Cardiac muscle cell (in vitro differentiated cells and primary cell): ENCODE results near the gene LENG8. TPM values are rescaled to one million over a fixed set of nuclear protein-coding genes. Genes with fewer than 3 reads are reported as not detected.
"Not testable (repeated sequence)": the region's sequence is repeated elsewhere in the genome, so short reads cannot be mapped to it uniquely, and the experiment has no call there.

ENCODE experiments used
- DNase-seq, 2 donors: peaks; one replicate each; pipeline versions ENCODE4 v3.0.0 to v3.0.0-alpha.2; 2010 to 2017; ENCODE audit warnings: low read depth in 1 of 2, low spot score in 1 of 2
- H3K27ac ChIP-seq: fragments of 200-600 bp; sonication (generic); 2 replicates; pipeline ENCODE4 v1.5.1; 2016
- H3K27me3 ChIP-seq: fragments of 200-600 bp; sonication (generic); 2 replicates; pipeline ENCODE4 v1.6.0; 2016; ENCODE audit warnings: control low read depth
- H3K36me3 ChIP-seq: fragments of 200-600 bp; sonication (generic); 2 replicates; pipeline ENCODE4 v1.5.1; 2016; ENCODE audit warnings: control low read depth
- H3K4me1 ChIP-seq: fragments of 200-600 bp; sonication (generic); 2 replicates; pipeline ENCODE4 v1.8.1; 2017; ENCODE audit warnings: low read depth, mild to moderate bottlenecking, mixed run types
- H3K4me3 ChIP-seq: fragments of 200-600 bp; sonication (generic); 2 replicates; pipeline ENCODE4 v1.5.1; 2016; ENCODE audit warnings: mild to moderate bottlenecking
- H3K9me3 ChIP-seq: fragments of 200-600 bp; sonication (generic); 2 replicates; pipeline ENCODE4 v1.5.1; 2017; ENCODE audit warnings: low read depth, mild to moderate bottlenecking, control low read depth
- polyA plus RNA-seq: library from polyadenylated mRNA; unstranded; fragments of >200 nt; fragmentation: Nextera tagmentation; extraction: Ambion mirVana; gene quantifications from 2 replicates; pipeline ENCODE4 v1.2.1, GENCODE V29; 2016
- total RNA-seq: library from RNA; depleted of rRNA; stranded (reverse); fragments of >200 nt; gene quantifications from 2 replicates; pipeline ENCODE4 v1.2.3, GENCODE V29; 2016
- TF ChIP-seq, protein P1 (sequence below): IDR thresholded peaks from 2 replicates; pipeline ENCODE4 v1.5.1; 2012; ENCODE audit warnings: low read depth, mild to moderate bottlenecking, low read length

Gene LENG8
- total and polyA plus RNA-seq, 2 experiments from 2014 or later, result 78.4 to 171 TPM

DNA sequence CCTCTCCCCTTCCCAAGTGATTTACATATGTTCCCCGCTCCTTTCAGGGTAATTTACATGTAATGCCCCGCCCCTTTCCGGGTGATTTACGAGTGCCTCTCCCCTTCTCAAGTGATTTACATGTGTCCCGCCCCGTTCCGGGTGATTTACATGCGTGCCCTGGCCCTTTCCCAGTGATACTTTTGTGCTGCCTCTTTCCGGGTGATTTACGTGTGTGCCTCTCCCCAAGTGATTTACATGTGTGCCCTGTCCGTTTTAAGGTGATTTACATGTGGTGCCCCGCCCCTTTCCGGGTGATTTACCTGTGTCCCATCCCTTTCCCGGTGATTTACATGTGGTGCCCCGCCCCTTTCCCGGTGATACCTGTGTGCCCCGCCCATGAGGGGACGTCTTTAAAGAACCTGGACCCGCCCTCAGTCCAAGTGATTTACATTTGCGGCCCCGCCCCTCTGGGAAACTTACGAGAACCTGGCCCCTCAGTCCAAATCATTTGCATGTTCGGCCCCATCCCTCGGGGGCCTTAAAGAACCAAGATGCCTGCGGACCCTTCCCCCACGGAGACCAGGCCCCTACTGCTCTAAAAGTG is 15.1 kb downstream of the LENG8 start:
- Histone ChIP-seq H3K27me3 (no peaks in the 10 kb centered on the region), H3K27ac (peak overlapping the region; percentile 89), H3K4me1 (no peaks in the 10 kb centered on the region), H3K4me3 (peak overlapping the region; percentile 62), H3K9me3 (no peaks in the 10 kb centered on the region), H3K36me3 (peaks cover 11% of the 10 kb centered on the region)
- TF ChIP-seq, protein P1, sequence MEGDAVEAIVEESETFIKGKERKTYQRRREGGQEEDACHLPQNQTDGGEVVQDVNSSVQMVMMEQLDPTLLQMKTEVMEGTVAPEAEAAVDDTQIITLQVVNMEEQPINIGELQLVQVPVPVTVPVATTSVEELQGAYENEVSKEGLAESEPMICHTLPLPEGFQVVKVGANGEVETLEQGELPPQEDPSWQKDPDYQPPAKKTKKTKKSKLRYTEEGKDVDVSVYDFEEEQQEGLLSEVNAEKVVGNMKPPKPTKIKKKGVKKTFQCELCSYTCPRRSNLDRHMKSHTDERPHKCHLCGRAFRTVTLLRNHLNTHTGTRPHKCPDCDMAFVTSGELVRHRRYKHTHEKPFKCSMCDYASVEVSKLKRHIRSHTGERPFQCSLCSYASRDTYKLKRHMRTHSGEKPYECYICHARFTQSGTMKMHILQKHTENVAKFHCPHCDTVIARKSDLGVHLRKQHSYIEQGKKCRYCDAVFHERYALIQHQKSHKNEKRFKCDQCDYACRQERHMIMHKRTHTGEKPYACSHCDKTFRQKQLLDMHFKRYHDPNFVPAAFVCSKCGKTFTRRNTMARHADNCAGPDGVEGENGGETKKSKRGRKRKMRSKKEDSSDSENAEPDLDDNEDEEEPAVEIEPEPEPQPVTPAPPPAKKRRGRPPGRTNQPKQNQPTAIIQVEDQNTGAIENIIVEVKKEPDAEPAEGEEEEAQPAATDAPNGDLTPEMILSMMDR, result no peak
- DNase-seq, result peak; percentile 91 to 99

DNA sequence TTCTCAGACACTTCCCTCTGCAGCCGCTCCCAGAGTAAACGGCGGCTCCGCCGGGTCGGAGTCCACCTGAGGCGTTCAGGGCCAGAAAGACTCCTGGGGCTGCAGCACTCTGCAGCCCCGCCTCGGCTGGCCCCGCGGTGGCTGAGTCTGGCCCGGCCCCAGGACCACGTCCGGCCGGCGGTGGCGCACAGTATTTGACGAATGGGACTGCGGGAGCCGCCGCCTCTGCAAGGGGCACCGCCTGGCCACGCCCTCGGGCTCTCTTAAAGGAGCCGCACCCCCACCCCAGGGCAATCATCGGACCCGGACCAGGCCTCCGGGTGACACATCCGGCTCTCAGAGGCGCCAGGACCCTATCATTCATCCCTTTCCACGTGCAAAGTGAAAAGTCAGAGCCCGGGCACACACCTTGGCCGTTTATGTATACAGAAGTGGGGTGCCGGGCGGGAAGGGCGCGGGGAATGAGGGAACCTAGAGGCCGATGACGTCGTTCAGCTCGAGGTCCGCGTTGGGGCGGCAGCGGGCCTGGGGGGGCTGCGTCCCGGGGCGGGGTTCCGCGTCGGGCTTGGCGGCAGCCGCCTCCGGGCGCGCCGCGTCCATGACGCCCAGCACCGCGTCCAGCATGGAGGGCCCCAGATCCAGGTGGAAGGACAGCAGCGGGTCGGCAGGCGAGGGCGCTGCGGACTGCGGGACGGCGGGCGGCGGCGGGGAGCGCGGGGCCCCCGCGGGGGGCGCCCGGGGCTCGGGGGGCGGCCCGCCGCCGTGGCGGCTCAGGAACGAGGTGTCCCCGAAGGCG is 15.8 kb downstream of the LENG8 start:
- peak; percentile 92 to 95 for DNase-seq
- H3K27me3 ChIP-seq, result peaks cover 1% of the 10 kb centered on the region
- peaks cover 7% of the 10 kb centered on the region for H3K36me3 ChIP-seq
- TF ChIP-seq, protein P1, result no peak
- H3K4me3 ChIP-seq, result peak overlapping the region; percentile 62
- H3K9me3 ChIP-seq, result no peaks in the 10 kb centered on the region
- peak overlapping the region; percentile 89 for H3K27ac ChIP-seq
- no peaks in the 10 kb centered on the region for H3K4me1 ChIP-seq

GRCh38 chr19:54465426-54466109 is 16.6 kb downstream of the LENG8 start:
- Histone ChIP-seq H3K4me3 (no peak overlapping the region), H3K27ac (no peak overlapping the region), H3K4me1 (no peaks in the 10 kb centered on the region), H3K36me3 (peaks cover 7% of the 10 kb centered on the region), H3K9me3 (no peaks in the 10 kb centered on the region), H3K27me3 (peaks cover 9% of the 10 kb centered on the region)
- TF ChIP-seq, protein P1, result no peak
- no peak for DNase-seq

- H3K4me1 ChIP-seq, H3K27ac ChIP-seq, H3K4me3 ChIP-seq, H3K36me3 ChIP-seq, H3K9me3 ChIP-seq, DNase-seq: not testable (repeated sequence)
- H3K27me3 ChIP-seq, result peaks cover 14% of the 10 kb centered on the region
Measured at GRCh38 chr19:54466110-54466480, 17.1 kb downstream of the LENG8 start.

DNA sequence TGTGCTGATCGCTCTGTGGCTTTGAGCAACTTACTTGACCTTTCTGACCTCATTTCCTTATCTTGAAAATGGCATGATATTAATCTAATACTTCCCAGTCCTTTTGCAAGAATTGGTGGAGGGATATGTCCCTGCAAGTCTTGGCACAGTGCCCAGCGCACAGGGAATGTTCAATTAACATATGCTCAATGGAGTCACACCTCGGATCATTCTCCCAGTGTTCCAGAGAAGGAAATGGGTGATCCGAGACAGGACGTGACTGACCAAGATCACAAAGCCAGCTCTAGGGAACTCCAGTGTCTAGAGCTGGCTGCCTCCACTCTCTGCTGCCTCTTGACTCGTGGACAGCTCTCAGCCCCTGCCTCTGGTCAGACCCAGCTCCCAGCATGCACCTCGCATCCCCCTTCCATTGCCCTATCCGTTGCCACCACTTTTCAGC is 20.5 kb downstream of the LENG8 start:
- no peak for DNase-seq
- peaks cover 20% of the 10 kb centered on the region for H3K27me3 ChIP-seq
- no peak overlapping the region for H3K27ac ChIP-seq
- no peaks in the 10 kb centered on the region for H3K4me1 ChIP-seq
- TF ChIP-seq, protein P1, result no peak
- no peak overlapping the region for H3K4me3 ChIP-seq
- H3K9me3 ChIP-seq, result no peaks in the 10 kb centered on the region
- no peaks in the 10 kb centered on the region for H3K36me3 ChIP-seq
